ENCODE data around the gene IWS1.

IWS1 gene

DNA sequence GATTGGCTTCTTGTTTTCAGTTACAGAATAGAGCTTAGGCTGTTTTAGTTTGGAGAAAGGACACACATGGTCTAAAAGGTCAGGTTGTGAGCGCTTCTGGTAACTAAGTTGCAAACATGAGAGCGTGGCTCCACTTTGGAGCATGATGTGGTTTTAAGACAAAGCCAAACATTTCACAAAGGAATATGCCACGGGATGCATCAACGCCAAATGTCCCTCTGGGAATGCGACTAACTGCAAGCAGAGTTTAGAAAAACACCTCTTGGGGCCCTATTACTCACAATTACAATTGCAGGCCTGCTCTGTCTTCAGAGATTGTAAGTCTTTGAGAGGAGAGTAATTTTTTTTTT, 34.6 kb upstream of the IWS1 start:
- CTCF ChIA-PET: no interaction called here
- no peak for DNase-seq

DNA sequence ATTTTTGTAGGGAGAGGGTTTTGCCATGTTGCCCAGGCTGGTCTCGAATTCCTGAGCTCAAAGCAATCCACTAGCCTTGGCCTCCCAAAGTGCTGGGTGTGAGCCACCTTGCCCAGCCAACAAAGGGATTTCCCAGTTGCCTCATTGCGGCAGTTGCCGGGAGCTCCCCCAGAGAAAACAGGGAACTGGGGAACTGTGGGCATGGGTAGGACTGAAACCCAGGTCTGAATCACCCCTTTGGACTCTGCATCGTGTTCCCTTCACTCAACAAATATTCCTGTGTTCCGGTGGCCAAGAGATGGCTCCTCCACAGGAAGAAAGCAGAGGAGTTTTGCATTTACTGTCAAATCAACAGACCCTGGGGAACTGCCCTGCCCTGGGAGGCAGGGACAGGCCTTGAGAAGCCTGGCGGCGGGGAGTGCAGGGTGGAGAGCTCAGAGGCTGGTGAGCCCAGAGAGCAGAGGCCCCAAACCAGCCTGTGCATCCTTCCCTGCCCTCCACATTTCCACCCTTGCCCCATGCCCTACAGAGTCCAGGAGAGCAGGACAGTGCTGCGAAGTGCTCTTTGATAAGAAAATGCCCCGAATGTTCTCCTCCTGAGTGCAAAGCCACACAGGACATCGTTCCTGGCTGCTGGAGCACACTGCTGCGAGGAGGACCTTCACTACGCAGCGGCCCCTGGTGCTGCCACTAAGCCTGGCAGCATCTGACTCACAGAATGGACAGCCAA, 34.1 kb upstream of the IWS1 start:
- H3K27ac ChIP-seq (ENCODE audit: insufficient read depth in 1 of 2, low read depth in 1 of 2, low read length in 2 of 2, poor library complexity in 1 of 2, severe bottlenecking in 2 of 2): no peak overlapping the region
- no peaks in the 10 kb centered on the region for H3K36me3 ChIP-seq (ENCODE audit: control insufficient read depth in 4 of 4, insufficient read depth in 4 of 4, low read length in 3 of 4)
- peaks cover 0 to 2% (median 0%) of the 10 kb centered on the region in 5 experiments for H3K9me3 ChIP-seq (ENCODE audit: control extremely low read depth in 1 of 5, control insufficient read depth in 4 of 5, insufficient read depth in 2 of 5, low read depth in 1 of 5, low read length in 4 of 5)
- H3K4me3 ChIP-seq (ENCODE audit: control insufficient read depth in 1 of 7, extremely low read depth in 1 of 7, insufficient read depth in 4 of 7, low read depth in 2 of 7, low read length in 6 of 7): no peak overlapping the region
- ChIA-PET CTCF (no interaction called here), POLR2A (no interaction called here)
- H3K4me1 ChIP-seq (ENCODE audit: control extremely low read depth in 1 of 4, control insufficient read depth in 4 of 4, insufficient read depth in 4 of 4, low read length in 3 of 4): no peaks in the 10 kb centered on the region
- DNase-seq: no peak
- WGBS (ENCODE audit: insufficient coverage): 96% methylated on average over 13 of the region's 13 CpGs
- H3K27me3 ChIP-seq (replicated peaks in 2 of 5; ENCODE audit: control insufficient read depth in 4 of 5, insufficient read depth in 5 of 5, low read length in 4 of 5): peaks cover 0 to 2% (median 0%) of the 10 kb centered on the region in 5 experiments

More for the DNA sequence above, 34.6 kb upstream of the IWS1 start:
- H3K4me1 ChIP-seq (ENCODE audit: control extremely low read depth in 1 of 4, control insufficient read depth in 4 of 4, insufficient read depth in 4 of 4, low read length in 3 of 4): no peaks in the 10 kb centered on the region
- H3K36me3 ChIP-seq (ENCODE audit: control insufficient read depth in 4 of 4, insufficient read depth in 4 of 4, low read length in 3 of 4): no peaks in the 10 kb centered on the region
- no peak overlapping the region for H3K27ac ChIP-seq (ENCODE audit: insufficient read depth in 1 of 2, low read depth in 1 of 2, low read length in 2 of 2, poor library complexity in 1 of 2, severe bottlenecking in 2 of 2)
- POLR2A ChIA-PET: no interaction called here
- H3K9me3 ChIP-seq (ENCODE audit: control extremely low read depth in 1 of 5, control insufficient read depth in 4 of 5, insufficient read depth in 2 of 5, low read depth in 1 of 5, low read length in 4 of 5): peaks cover 0 to under 1% (median 0%) of the 10 kb centered on the region in 5 experiments
- peaks cover 0 to 2% (median 0%) of the 10 kb centered on the region in 5 experiments for H3K27me3 ChIP-seq (replicated peaks in 2 of 5; ENCODE audit: control insufficient read depth in 4 of 5, insufficient read depth in 5 of 5, low read length in 4 of 5)
- WGBS (ENCODE audit: insufficient coverage): 93% methylated on average over 5 of the region's 5 CpGs
- no peak overlapping the region for H3K4me3 ChIP-seq (ENCODE audit: control insufficient read depth in 1 of 7, extremely low read depth in 1 of 7, insufficient read depth in 4 of 7, low read depth in 2 of 7, low read length in 6 of 7)

DNA sequence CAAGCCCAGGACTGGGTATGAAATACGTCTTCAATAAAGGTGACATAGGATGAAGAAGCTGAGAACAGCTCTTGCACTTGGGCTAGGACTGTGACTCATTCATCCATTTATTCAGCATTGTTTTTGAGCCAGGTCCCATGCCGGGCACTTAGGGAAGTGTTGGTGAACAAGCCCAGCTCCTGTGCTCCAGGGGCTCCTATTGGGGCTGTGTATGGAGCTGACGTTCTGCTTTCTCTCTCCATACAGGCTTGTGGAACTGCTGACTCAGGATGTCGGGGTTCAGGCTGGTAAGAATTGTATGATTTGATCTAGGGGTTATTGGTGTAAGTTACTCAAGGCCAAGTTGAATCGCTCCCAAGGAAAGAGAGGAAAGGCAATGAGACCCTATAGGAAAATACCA, 33.2 kb upstream of the IWS1 start:
- Histone ChIP-seq H3K4me1 (ENCODE audit: control extremely low read depth in 1 of 4, control insufficient read depth in 4 of 4, insufficient read depth in 4 of 4, low read length in 3 of 4) (no peaks in the 10 kb centered on the region), H3K27ac (ENCODE audit: insufficient read depth in 1 of 2, low read depth in 1 of 2, low read length in 2 of 2, poor library complexity in 1 of 2, severe bottlenecking in 2 of 2) (no peak overlapping the region), H3K27me3 (replicated peaks in 2 of 5; ENCODE audit: control insufficient read depth in 4 of 5, insufficient read depth in 5 of 5, low read length in 4 of 5) (peaks cover 0 to 2% (median 0%) of the 10 kb centered on the region in 5 experiments), H3K36me3 (ENCODE audit: control insufficient read depth in 4 of 4, insufficient read depth in 4 of 4, low read length in 3 of 4) (no peaks in the 10 kb centered on the region), H3K9me3 (ENCODE audit: control extremely low read depth in 1 of 5, control insufficient read depth in 4 of 5, insufficient read depth in 2 of 5, low read depth in 1 of 5, low read length in 4 of 5) (peaks cover 0 to 2% (median 0%) of the 10 kb centered on the region in 5 experiments), H3K4me3 (ENCODE audit: control insufficient read depth in 1 of 7, extremely low read depth in 1 of 7, insufficient read depth in 4 of 7, low read depth in 2 of 7, low read length in 6 of 7) (no peak overlapping the region)
- ChIA-PET CTCF (no interaction called here), POLR2A (no interaction called here)
- WGBS (ENCODE audit: insufficient coverage): 100% methylated on average over 4 of the region's 5 CpGs
- no peak for DNase-seq

DNA sequence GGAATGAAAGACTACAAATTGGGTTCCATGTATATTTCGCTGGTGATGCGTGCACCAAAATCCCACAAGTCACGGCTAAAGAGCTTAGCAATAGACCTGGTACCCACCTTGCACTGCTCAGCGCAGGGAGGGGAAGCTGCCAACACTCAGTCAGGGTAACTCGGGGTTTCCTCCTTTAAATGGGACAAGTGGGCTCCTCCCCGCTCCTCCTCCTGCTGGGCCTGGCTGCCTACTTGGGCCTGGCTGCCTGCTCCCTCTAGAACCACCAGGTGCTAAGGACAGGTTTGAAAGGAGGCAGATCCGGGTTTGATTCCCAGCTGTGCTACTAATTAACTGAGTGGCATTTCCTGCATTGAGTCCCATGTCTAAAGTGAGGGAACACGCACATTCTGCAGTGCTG, 32.6 kb upstream of the IWS1 start:
- CTCF ChIA-PET: no interaction called here
- H3K4me1 ChIP-seq (ENCODE audit: control extremely low read depth in 1 of 4, control insufficient read depth in 4 of 4, insufficient read depth in 4 of 4, low read length in 3 of 4): no peaks in the 10 kb centered on the region
- no peak for DNase-seq
- H3K27ac ChIP-seq (ENCODE audit: insufficient read depth in 1 of 2, low read depth in 1 of 2, low read length in 2 of 2, poor library complexity in 1 of 2, severe bottlenecking in 2 of 2): no peak overlapping the region
- peaks cover 0 to 2% (median 0%) of the 10 kb centered on the region in 5 experiments for H3K9me3 ChIP-seq (ENCODE audit: control extremely low read depth in 1 of 5, control insufficient read depth in 4 of 5, insufficient read depth in 2 of 5, low read depth in 1 of 5, low read length in 4 of 5)
- no peaks in the 10 kb centered on the region for H3K36me3 ChIP-seq (ENCODE audit: control insufficient read depth in 4 of 4, insufficient read depth in 4 of 4, low read length in 3 of 4)
- H3K4me3 ChIP-seq (ENCODE audit: control insufficient read depth in 1 of 7, extremely low read depth in 1 of 7, insufficient read depth in 4 of 7, low read depth in 2 of 7, low read length in 6 of 7): no peak overlapping the region
- WGBS (ENCODE audit: insufficient coverage): 92% methylated on average over 8 of the region's 8 CpGs
- peaks cover 0 to 2% (median 0%) of the 10 kb centered on the region in 5 experiments for H3K27me3 ChIP-seq (replicated peaks in 2 of 5; ENCODE audit: control insufficient read depth in 4 of 5, insufficient read depth in 5 of 5, low read length in 4 of 5)
- POLR2A ChIA-PET: no interaction called here

DNA sequence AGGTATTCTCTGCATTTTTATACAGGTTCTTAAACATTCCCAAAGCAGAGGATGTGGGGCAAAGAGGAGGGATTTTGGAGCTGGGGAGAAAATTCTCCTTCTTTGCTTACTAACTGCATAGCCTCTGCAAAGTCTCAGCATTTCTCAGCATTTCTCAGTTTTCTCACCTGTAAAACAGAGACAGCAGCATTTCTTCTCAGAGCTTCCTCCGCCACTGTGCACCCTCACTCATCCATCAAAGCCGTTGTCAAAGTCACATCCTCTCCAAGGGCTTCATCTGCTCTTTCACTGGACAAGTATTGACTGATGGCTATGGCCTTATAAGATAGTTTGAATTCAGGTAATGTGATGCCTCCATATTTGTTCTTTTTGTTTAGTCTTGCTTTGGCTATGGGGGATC, 26.6 kb upstream of the IWS1 start:
- no peaks in the 10 kb centered on the region for H3K4me1 ChIP-seq (ENCODE audit: control extremely low read depth in 1 of 4, control insufficient read depth in 4 of 4, insufficient read depth in 4 of 4, low read length in 3 of 4)
- H3K27me3 ChIP-seq (replicated peaks in 2 of 5; ENCODE audit: control insufficient read depth in 4 of 5, insufficient read depth in 5 of 5, low read length in 4 of 5): no peaks in the 10 kb centered on the region
- H3K9me3 ChIP-seq (ENCODE audit: control extremely low read depth in 1 of 5, control insufficient read depth in 4 of 5, insufficient read depth in 2 of 5, low read depth in 1 of 5, low read length in 4 of 5): peaks cover 0 to 4% (median 0%) of the 10 kb centered on the region in 5 experiments
- POLR2A ChIA-PET: no interaction called here
- no peaks in the 10 kb centered on the region for H3K36me3 ChIP-seq (ENCODE audit: control insufficient read depth in 4 of 4, insufficient read depth in 4 of 4, low read length in 3 of 4)
- CTCF ChIA-PET: interaction anchor here (0.9 kb wide), 1 partner anchor 13 kb away, joined by 4 read pairs; no protein-coding TSS in a partner anchor
- no peak overlapping the region for H3K4me3 ChIP-seq (ENCODE audit: control insufficient read depth in 1 of 7, extremely low read depth in 1 of 7, insufficient read depth in 4 of 7, low read depth in 2 of 7, low read length in 6 of 7)
- H3K27ac ChIP-seq (ENCODE audit: insufficient read depth in 1 of 2, low read depth in 1 of 2, low read length in 2 of 2, poor library complexity in 1 of 2, severe bottlenecking in 2 of 2): no peak overlapping the region
- DNase-seq: no peak
- 100% methylated on average over 1 of the region's 2 CpGs for WGBS (ENCODE audit: insufficient coverage)

DNA sequence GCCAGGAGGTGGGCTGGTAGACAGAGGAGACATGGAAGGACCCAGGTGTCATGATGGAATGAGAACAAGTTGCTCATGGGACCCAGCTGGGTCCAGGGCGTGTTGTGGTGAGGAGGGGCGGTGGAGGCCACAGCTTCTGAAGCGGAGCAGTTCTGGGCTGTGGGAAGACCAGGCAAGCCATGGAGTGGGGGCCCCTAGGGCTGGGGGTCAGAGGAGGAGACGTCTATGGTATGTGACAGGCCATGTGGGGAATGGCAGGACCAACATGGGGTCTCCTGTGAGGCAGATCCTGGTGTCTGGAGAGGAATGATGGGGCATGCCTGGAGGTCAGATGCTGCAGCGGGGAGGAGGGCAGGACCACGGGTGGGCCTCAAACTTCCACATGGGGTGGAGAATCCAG, 26.0 kb upstream of the IWS1 start:
- ChIA-PET POLR2A (no interaction called here), CTCF (no interaction called here)
- no peaks in the 10 kb centered on the region for H3K4me1 ChIP-seq (ENCODE audit: control extremely low read depth in 1 of 4, control insufficient read depth in 4 of 4, insufficient read depth in 4 of 4, low read length in 3 of 4)
- H3K27ac ChIP-seq (ENCODE audit: insufficient read depth in 1 of 2, low read depth in 1 of 2, low read length in 2 of 2, poor library complexity in 1 of 2, severe bottlenecking in 2 of 2): no peak overlapping the region
- no peaks in the 10 kb centered on the region for H3K27me3 ChIP-seq (replicated peaks in 2 of 5; ENCODE audit: control insufficient read depth in 4 of 5, insufficient read depth in 5 of 5, low read length in 4 of 5)
- peaks cover 0 to 4% (median 0%) of the 10 kb centered on the region in 5 experiments for H3K9me3 ChIP-seq (ENCODE audit: control extremely low read depth in 1 of 5, control insufficient read depth in 4 of 5, insufficient read depth in 2 of 5, low read depth in 1 of 5, low read length in 4 of 5)
- H3K36me3 ChIP-seq (ENCODE audit: control insufficient read depth in 4 of 4, insufficient read depth in 4 of 4, low read length in 3 of 4): no peaks in the 10 kb centered on the region
- no peak overlapping the region for H3K4me3 ChIP-seq (ENCODE audit: control insufficient read depth in 1 of 7, extremely low read depth in 1 of 7, insufficient read depth in 4 of 7, low read depth in 2 of 7, low read length in 6 of 7)
- WGBS (ENCODE audit: insufficient coverage): 92% methylated on average over 5 of the region's 6 CpGs
- DNase-seq: no peak

DNA sequence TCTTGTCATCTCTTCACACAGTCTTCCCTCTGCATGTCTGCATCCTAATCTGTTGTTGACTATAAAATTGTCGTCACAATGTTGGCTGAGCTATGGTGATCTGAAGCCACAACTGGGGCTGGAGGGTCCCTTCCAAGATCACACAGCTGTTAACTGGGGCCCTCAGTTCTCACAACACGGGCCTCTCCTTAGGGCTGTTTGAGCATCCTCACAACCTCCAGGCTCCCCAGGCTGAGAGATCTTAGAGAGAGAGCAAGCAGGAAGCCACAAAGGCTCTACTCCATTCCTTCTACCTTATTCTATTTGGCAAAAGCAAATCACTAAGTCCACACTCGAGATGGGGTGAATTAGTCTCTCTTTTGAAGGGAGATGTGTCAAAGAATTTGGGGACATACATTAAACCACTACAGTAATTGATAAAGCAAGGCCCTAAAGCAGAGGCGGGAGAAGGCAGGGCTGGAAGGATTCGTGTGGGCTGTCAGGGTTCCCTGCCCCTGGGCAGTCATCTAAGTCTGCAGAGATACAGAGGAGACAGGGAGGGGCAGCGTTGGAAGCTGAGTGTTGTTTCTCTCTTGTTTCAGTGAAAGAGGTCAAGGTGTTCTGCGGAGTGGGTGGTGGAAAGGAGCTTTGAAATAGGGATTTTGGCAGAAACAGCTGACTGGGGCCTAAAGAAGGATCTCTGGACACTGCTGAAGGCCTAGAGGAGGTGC, 25.1 kb upstream of the IWS1 start:
- H3K4me3 ChIP-seq (ENCODE audit: control insufficient read depth in 1 of 7, extremely low read depth in 1 of 7, insufficient read depth in 4 of 7, low read depth in 2 of 7, low read length in 6 of 7): no peak overlapping the region
- DNase-seq: no peak
- H3K36me3 ChIP-seq (ENCODE audit: control insufficient read depth in 4 of 4, insufficient read depth in 4 of 4, low read length in 3 of 4): no peaks in the 10 kb centered on the region
- CTCF ChIA-PET: no interaction called here
- peaks cover 0 to 1% (median 0%) of the 10 kb centered on the region in 5 experiments for H3K27me3 ChIP-seq (replicated peaks in 2 of 5; ENCODE audit: control insufficient read depth in 4 of 5, insufficient read depth in 5 of 5, low read length in 4 of 5)
- H3K4me1 ChIP-seq (ENCODE audit: control extremely low read depth in 1 of 4, control insufficient read depth in 4 of 4, insufficient read depth in 4 of 4, low read length in 3 of 4): no peaks in the 10 kb centered on the region
- WGBS (ENCODE audit: insufficient coverage): 81% methylated on average over 3 of the region's 7 CpGs
- H3K9me3 ChIP-seq (ENCODE audit: control extremely low read depth in 1 of 5, control insufficient read depth in 4 of 5, insufficient read depth in 2 of 5, low read depth in 1 of 5, low read length in 4 of 5): peaks cover 0 to 4% (median 0%) of the 10 kb centered on the region in 5 experiments
- no peak overlapping the region for H3K27ac ChIP-seq (ENCODE audit: insufficient read depth in 1 of 2, low read depth in 1 of 2, low read length in 2 of 2, poor library complexity in 1 of 2, severe bottlenecking in 2 of 2)
- POLR2A ChIA-PET: no interaction called here

Measured in common myeloid progenitor, CD34-positive (primary cell).